NCI-H82 treated with DMSO at 0.1 percent for 48 hours (cell line): ENCODE measurements around the gene HOXC9.

Experiments
- DNase-seq: peaks from one replicate; lab custom pipeline; 2025; ENCODE audit not compliant: unreplicated experiment; lab: John Stamatoyannopoulos, UW

Gene HOXC9

GRCh38 chr12:53999559-54000115 lies 324 bp upstream of the HOXC9 start:
- DNase-seq: peak; percentile 58

- DNase-seq: no peak
These were observed 1.6 kb downstream of the HOXC9 start for GRCh38 chr12:54001283-54002187.

GRCh38 chr12:54002278-54002914 lies 2.4 kb downstream of the HOXC9 start:
- DNase-seq: no peak

GRCh38 chr12:54002915-54003389 lies 3.0 kb downstream of the HOXC9 start:
- DNase-seq: no peak

- no peak for DNase-seq
These were observed 3.7 kb downstream of the HOXC9 start for GRCh38 chr12:54003625-54004024.

- no peak for DNase-seq
These were observed 4.3 kb downstream of the HOXC9 start for GRCh38 chr12:54004063-54004840.

- no peak for DNase-seq
These were observed 5.0 kb downstream of the HOXC9 start for GRCh38 chr12:54004841-54005530.

- DNase-seq: no peak
These were observed 5.5 kb downstream of the HOXC9 start for GRCh38 chr12:54005531-54005852.

- peak; percentile 59 for DNase-seq
These were observed 6.0 kb downstream of the HOXC9 start for GRCh38 chr12:54005853-54006558.

- no peak for DNase-seq
These were observed 6.7 kb downstream of the HOXC9 start for GRCh38 chr12:54006559-54007220.

GRCh38 chr12:54007538-54008259 lies 7.7 kb downstream of the HOXC9 start:
- no peak for DNase-seq

- DNase-seq: no peak
These were observed 8.2 kb downstream of the HOXC9 start for GRCh38 chr12:54008260-54008552.

- no peak for DNase-seq
These were observed 9.5 kb downstream of the HOXC9 start for GRCh38 chr12:54009171-54010052.

GRCh38 chr12:54010053-54010971 lies 10.4 kb downstream of the HOXC9 start:
- DNase-seq: no peak

GRCh38 chr12:54010972-54011664 lies 11.2 kb downstream of the HOXC9 start:
- DNase-seq: no peak
